Activated T-cell treated with anti-CD3 and anti-CD28 coated beads, Interleukin-2, amount 50 U/mL, for 72 hours (primary cell): Measurements from ENCODE around the gene MAP7D3. TPM values are rescaled to one million over a fixed set of nuclear protein-coding genes. Genes with fewer than 3 reads are reported as not detected.

ENCODE experiments used
- total RNA-seq, 2 donors: library from RNA; stranded (reverse); gene quantifications; one replicate each; pipeline ENCODE4 v1.2.3, GENCODE V29; 2022

The MAP7D3 gene
- total RNA-seq, 2 donors from 2014 or later: 11.3 to 11.8 TPM

Other genes with a start within 250 kb of the MAP7D3 start
- 10 to 100 TPM; 15.7 to 18.7 TPM for gene FHL1, start 103.9 kb downstream of the MAP7D3 start, total RNA-seq
- gene ADGRG4, start 49.6 kb upstream of the MAP7D3 start, total RNA-seq: not detected
- not detected for gene BRS3, start 236.5 kb upstream of the MAP7D3 start, total RNA-seq
- 10 to 100 TPM; 37.2 to 39.2 TPM for gene HTATSF1, start 246.2 kb upstream of the MAP7D3 start, total RNA-seq